Measurements from ENCODE around the gene HPS1. TPM values are rescaled to one million over a fixed set of nuclear protein-coding genes. Genes with fewer than 3 reads are reported as not detected.

HPS1 gene
- total and polyA plus RNA-seq, 8 donors = 24.6 to 38.7 (median 29.4) TPM

- H3K4me1 ChIP-seq = peaks cover 0 to 3% (median 0%) of the 10 kb centered on the region in 3 donors
- no peak overlapping the region for H3K4me3 ChIP-seq
- TF ChIP-seq, protein P1, sequence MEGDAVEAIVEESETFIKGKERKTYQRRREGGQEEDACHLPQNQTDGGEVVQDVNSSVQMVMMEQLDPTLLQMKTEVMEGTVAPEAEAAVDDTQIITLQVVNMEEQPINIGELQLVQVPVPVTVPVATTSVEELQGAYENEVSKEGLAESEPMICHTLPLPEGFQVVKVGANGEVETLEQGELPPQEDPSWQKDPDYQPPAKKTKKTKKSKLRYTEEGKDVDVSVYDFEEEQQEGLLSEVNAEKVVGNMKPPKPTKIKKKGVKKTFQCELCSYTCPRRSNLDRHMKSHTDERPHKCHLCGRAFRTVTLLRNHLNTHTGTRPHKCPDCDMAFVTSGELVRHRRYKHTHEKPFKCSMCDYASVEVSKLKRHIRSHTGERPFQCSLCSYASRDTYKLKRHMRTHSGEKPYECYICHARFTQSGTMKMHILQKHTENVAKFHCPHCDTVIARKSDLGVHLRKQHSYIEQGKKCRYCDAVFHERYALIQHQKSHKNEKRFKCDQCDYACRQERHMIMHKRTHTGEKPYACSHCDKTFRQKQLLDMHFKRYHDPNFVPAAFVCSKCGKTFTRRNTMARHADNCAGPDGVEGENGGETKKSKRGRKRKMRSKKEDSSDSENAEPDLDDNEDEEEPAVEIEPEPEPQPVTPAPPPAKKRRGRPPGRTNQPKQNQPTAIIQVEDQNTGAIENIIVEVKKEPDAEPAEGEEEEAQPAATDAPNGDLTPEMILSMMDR (IDR thresholded peaks at IDR 0.05) = no peak
- no peak overlapping the region for H3K27ac ChIP-seq
- no peaks in the 10 kb centered on the region for H3K27me3 ChIP-seq
- H3K9me3 ChIP-seq = no peaks in the 10 kb centered on the region
- no peak for FAIRE-seq
- no peaks in the 10 kb centered on the region for H3K36me3 ChIP-seq
- intact Hi-C loops (cut with DNase I) = no loop called here
- DNase-seq = no peak
- whole genome bisulfite sequencing, 2 donors = 85 to 95% methylated on average over 2 of the region's 2 CpGs
- no peak for ATAC-seq
Measured at GRCh38 chr10:98400482-98400881, 46.3 kb downstream of the HPS1 start.

DNA sequence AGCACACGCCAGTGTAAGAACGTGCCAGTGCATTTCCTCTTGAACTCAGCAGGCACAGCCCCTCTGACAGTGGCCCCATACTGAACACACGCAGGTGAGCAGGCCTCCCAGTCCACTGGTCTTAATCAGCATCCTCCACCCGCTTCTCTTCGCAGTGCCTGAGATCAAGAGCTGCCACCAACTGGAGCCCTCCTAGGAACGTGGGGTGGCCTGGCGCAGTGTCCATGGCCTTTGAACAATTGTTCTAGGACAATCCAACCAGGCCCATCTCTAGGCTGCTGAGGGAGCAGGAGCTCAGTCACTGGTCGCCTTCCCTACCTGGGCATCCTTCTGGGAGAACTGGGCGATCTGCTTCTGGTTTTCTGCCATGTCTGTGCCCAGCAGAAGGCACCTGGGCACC lies 47.0 kb downstream of the HPS1 start:
- WGBS, 2 donors = 88 to 96% methylated on average over 9 of the region's 9 CpGs
- ATAC-seq = no peak
- TF ChIP-seq, protein P1 (IDR thresholded peaks at IDR 0.05) = no peak
- Histone ChIP-seq H3K27ac (no peak overlapping the region), H3K9me3 (no peaks in the 10 kb centered on the region), H3K36me3 (no peaks in the 10 kb centered on the region), H3K4me1 (peaks cover 0 to 3% (median 0%) of the 10 kb centered on the region in 3 donors), H3K27me3 (no peaks in the 10 kb centered on the region), H3K4me3 (no peak overlapping the region)
- no peak for DNase-seq
- no peak for FAIRE-seq
- intact Hi-C loops (cut with DNase I) = no loop called here

DNA sequence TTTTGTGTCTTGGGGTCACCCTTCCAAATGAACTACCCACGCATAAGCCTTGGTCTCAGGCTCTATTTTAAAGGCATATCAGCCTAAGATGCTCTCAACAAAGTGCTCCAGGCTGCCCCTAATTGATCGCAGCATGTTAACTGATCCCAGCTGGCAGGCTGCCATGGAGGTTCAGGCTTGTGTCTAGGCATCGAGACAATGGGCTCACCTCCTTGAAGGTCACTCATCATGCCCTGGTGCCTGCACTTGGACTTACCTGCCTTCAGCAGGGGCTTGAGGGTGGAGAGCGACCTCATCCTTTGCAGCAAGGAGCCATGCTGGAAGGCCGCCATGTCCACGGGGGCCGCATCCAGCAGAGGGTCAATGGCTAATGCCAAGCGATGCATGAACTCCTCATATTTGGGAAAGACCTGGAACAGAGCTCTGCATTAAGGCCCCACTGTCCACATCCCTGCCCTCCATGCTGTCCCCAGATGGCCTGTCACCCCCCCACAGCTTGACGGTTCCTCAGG lies 49.6 kb downstream of the HPS1 start:
- H3K4me3 ChIP-seq = no peak overlapping the region
- no peaks in the 10 kb centered on the region for H3K27me3 ChIP-seq
- FAIRE-seq (no peak), ATAC-seq (no peak), DNase-seq (no peak)
- TF ChIP-seq, protein P1 (IDR thresholded peaks at IDR 0.05) = no peak
- intact Hi-C loops (cut with DNase I) = no loop called here
- no peak overlapping the region for H3K27ac ChIP-seq
- H3K36me3 ChIP-seq = no peaks in the 10 kb centered on the region
- H3K9me3 ChIP-seq = no peaks in the 10 kb centered on the region
- H3K4me1 ChIP-seq = no peaks in the 10 kb centered on the region
- 92 to 98% methylated on average over 9 of the region's 9 CpGs for WGBS, 2 donors

DNA sequence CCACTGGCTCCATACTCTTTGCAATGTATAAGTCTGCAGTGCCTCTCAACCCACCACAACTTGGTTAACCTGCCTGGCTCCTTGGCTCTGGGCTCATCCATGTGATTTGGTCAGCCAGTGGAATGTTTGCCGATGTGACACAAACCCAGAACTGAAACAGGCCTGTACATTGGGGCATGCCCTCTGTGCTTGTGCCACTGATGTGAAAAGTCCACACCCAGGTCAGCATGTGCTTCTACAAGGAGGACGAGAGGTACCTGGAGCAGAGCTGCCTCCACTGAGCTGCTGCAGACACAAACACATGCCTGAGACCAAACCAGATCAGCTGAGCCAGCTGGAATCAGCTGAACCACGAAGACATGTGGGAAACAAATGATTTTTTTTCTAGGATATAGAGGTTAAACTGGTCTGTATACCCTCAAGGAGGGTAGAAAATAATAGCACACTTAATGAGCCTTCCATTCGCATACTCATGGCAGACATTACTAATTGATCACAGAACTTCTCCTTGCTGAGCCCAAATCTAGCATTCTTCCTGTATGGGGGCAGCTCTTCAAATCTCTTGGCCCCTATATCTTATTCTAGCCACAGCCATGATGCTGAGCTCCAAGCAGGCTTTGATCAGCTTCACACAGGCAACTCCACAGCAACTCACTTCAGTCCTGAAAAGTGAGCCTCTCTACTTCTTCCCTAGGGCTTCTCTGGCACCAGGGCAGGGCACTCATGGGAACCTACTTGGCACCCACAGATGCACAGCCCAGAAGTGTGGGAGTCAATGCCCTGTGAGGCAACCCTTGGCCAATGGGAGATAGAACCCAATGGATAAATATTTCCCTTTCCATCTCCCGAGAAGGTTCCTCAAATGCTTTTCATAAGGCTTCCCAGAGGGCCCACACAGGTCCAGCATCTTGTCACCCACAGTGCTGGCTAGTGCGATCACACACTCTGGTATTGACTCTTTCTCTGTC lies 50.4 kb downstream of the HPS1 start:
- no peaks in the 10 kb centered on the region for H3K9me3 ChIP-seq
- no peak overlapping the region for H3K27ac ChIP-seq
- TF ChIP-seq, protein P1 (IDR thresholded peaks at IDR 0.05) = no peak
- ATAC-seq (no peak), DNase-seq (no peak), FAIRE-seq (no peak)
- intact Hi-C loops (cut with DNase I) = no loop called here
- H3K4me1 ChIP-seq = no peaks in the 10 kb centered on the region
- WGBS, 2 donors = 90 to 95% methylated on average over 6 of the region's 6 CpGs
- no peak overlapping the region for H3K4me3 ChIP-seq
- no peaks in the 10 kb centered on the region for H3K27me3 ChIP-seq
- no peaks in the 10 kb centered on the region for H3K36me3 ChIP-seq

Measured in pancreas (tissue), 10 donors.